Liver (tissue), 9 donors: ENCODE data around the gene PSMD1. TPM values are rescaled to one million over a fixed set of nuclear protein-coding genes. Genes with fewer than 3 reads are reported as not detected.

Experiments used
- DNase-seq: peaks from one replicate; pipeline ENCODE4 v3.0.0-alpha.2; 2017; ENCODE audit warnings: low spot score
- H3K27ac ChIP-seq, 2 donors: one replicate each; pipeline ENCODE4 v1.7.0; 2013; ENCODE audit warnings: inconsistent platforms in 2 of 2, low read length in 2 of 2, control low read depth in 1 of 2, low read depth in 1 of 2, mild to moderate bottlenecking in 1 of 2
- H3K27me3 ChIP-seq, 4 donors: one replicate each; pipeline versions ENCODE4 v1.6.1 to v1.7.0; 2013; ENCODE audit warnings: low read length in 3 of 4, inconsistent platforms in 1 of 4, mild to moderate bottlenecking in 1 of 4, moderate library complexity in 1 of 4; ENCODE audit not compliant: control insufficient read depth in 4 of 4, insufficient read depth in 4 of 4
- H3K36me3 ChIP-seq, 4 donors: one replicate each; pipeline versions ENCODE4 v1.6.1 to v1.7.0; 2013; ENCODE audit warnings: low read length in 3 of 4, mild to moderate bottlenecking in 3 of 4, low read depth in 1 of 4, moderate library complexity in 1 of 4; ENCODE audit not compliant: control insufficient read depth in 4 of 4, insufficient read depth in 3 of 4
- H3K4me1 ChIP-seq, 4 donors: one replicate each; pipeline versions ENCODE4 v1.6.1 to v1.7.0; 2013; ENCODE audit warnings: low read length in 3 of 4, mild to moderate bottlenecking in 3 of 4, moderate library complexity in 1 of 4; ENCODE audit not compliant: control insufficient read depth in 4 of 4, insufficient read depth in 4 of 4
- H3K4me3 ChIP-seq, 3 donors: one replicate each; pipeline versions ENCODE4 v1.6.1 to v1.7.0; 2013; ENCODE audit warnings: low read length in 3 of 3, control low read depth in 1 of 3, low read depth in 1 of 3, mild to moderate bottlenecking in 1 of 3
- H3K9ac ChIP-seq, 2 donors: one replicate each; pipeline ENCODE4 v1.7.0; 2013; ENCODE audit warnings: low read length in 2 of 2, mild to moderate bottlenecking in 2 of 2, moderate library complexity in 2 of 2, control low read depth in 1 of 2, low read depth in 1 of 2
- H3K9me3 ChIP-seq, 4 donors: one replicate each; pipeline versions ENCODE4 v1.6.1 to v1.7.0; 2013; ENCODE audit warnings: low read length in 3 of 4; ENCODE audit not compliant: control insufficient read depth in 4 of 4
- FOXA1 ChIP-seq: IDR thresholded peaks from 2 replicates; pipeline ENCODE4 v1.6.1; 2016; ENCODE audit warnings: antibody characterized with exemption
- FOXA2 ChIP-seq: IDR thresholded peaks from 2 replicates; pipeline ENCODE4 v1.6.1; 2016; ENCODE audit warnings: antibody characterized with exemption
- GABPA ChIP-seq, 2 donors: IDR thresholded peaks in 1 of 2; conservative IDR thresholded peaks in 1 of 2; 2 replicates each; pipeline ENCODE4 v1.6.1; 2016; ENCODE audit warnings: antibody characterized with exemption in 2 of 2, mild to moderate bottlenecking in 1 of 2, moderate library complexity in 1 of 2
- HNF4G ChIP-seq: IDR thresholded peaks from 2 replicates; pipeline ENCODE4 v1.6.1; 2016; ENCODE audit warnings: antibody characterized with exemption
- NR2F2 ChIP-seq: IDR thresholded peaks from 2 replicates; pipeline ENCODE4 v1.6.1; 2016; ENCODE audit warnings: antibody characterized with exemption
- RAD21 ChIP-seq, 2 donors: IDR thresholded peaks; 2 replicates each; pipeline ENCODE4 v1.6.1; 2016; ENCODE audit warnings: antibody characterized with exemption in 2 of 2, mild to moderate bottlenecking in 2 of 2
- SP1 ChIP-seq: IDR thresholded peaks from 2 replicates; pipeline ENCODE4 v1.6.1; 2018; ENCODE audit warnings: antibody characterized with exemption, mild to moderate bottlenecking
- YY1 ChIP-seq: IDR thresholded peaks from 2 replicates; pipeline ENCODE4 v1.6.1; 2016; ENCODE audit warnings: antibody characterized with exemption, mild to moderate bottlenecking
- ZBTB33 ChIP-seq: IDR thresholded peaks from 2 replicates; pipeline ENCODE4 v1.6.1; 2016; ENCODE audit warnings: antibody characterized with exemption
- WGBS: extraction: QIAGEN DNeasy Blood & Tissue Kit; methylation state at CpG from one replicate; pipeline ENCODE4 v1.1.7; 2013; 5-methylcytosine and 5-hydroxymethylcytosine counted together
- polyA plus RNA-seq, 2 donors: library from polyadenylated mRNA; stranded (reverse) in 1 of 2; unstranded in 1 of 2; fragments of 200-250 nt in 1 of 2; fragments of >200 nt in 1 of 2; fragmentation: Nextera tagmentation in 1 of 2; extraction: Ambion mirVana in 1 of 2; gene quantifications; one replicate each; pipeline versions ENCODE4 v1.2.1 to v1.2.3, GENCODE V29; 2013 to 2015
- total RNA-seq, 2 donors: library from RNA; depleted of rRNA; stranded (reverse); fragments of >200 nt; gene quantifications; one replicate each; pipeline ENCODE4 v1.2.3, GENCODE V29; 2014
- TF ChIP-seq, protein P1 (sequence below): fragments of 150-350 bp; IDR thresholded peaks from 2 replicates; pipeline ENCODE4 v1.5.1; 2017; ENCODE audit warnings: improper control_type of control experiment, low read depth, low read length; ENCODE audit not compliant: missing input control
- TF ChIP-seq, protein P2 (sequence below): IDR thresholded peaks from 2 replicates; pipeline ENCODE4 v1.6.1; 2016; ENCODE audit warnings: antibody characterized with exemption, mild to moderate bottlenecking
- donor health status: healthy.
- donor health status: healthy.
- donor health status: healthy.
- donor health status: healthy.
- donor health status: healthy.

PSMD1 gene
- total and polyA plus RNA-seq, 4 donors = 31.7 to 83.3 (median 68.1) TPM

DNA sequence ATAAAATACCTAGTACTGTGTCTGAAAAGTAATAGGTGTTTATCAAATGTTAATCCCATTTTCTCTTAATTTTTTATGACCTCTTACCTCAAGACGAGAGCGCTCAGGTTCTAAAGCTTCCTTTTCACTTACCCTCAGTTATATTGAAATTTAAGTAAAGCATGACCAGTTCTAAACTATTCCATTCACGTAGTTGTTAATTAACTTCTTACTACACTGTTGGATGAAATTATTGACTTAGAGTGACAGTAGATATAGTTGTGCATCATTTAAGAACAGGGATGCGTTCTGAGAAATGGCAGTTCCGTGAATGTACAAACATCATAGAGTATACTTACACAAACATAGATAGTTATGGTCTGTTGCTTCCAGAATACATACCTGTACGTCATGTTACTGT lies 88.2 kb downstream of the PSMD1 start:
- H3K36me3 ChIP-seq = peaks cover 6 to 19% (median 13%) of the 10 kb centered on the region in 4 donors
- no peak overlapping the region for H3K4me3 ChIP-seq
- no peaks in the 10 kb centered on the region for H3K4me1 ChIP-seq
- no peak for TF ChIP-seq GABPA (IDR thresholded peaks at IDR 0.05 in 1 of 2, conservative IDR thresholded peaks at IDR 0.05 in 1 of 2)
- TF ChIP-seq, protein P1, sequence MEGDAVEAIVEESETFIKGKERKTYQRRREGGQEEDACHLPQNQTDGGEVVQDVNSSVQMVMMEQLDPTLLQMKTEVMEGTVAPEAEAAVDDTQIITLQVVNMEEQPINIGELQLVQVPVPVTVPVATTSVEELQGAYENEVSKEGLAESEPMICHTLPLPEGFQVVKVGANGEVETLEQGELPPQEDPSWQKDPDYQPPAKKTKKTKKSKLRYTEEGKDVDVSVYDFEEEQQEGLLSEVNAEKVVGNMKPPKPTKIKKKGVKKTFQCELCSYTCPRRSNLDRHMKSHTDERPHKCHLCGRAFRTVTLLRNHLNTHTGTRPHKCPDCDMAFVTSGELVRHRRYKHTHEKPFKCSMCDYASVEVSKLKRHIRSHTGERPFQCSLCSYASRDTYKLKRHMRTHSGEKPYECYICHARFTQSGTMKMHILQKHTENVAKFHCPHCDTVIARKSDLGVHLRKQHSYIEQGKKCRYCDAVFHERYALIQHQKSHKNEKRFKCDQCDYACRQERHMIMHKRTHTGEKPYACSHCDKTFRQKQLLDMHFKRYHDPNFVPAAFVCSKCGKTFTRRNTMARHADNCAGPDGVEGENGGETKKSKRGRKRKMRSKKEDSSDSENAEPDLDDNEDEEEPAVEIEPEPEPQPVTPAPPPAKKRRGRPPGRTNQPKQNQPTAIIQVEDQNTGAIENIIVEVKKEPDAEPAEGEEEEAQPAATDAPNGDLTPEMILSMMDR = no peak
- TF ChIP-seq NR2F2 = no peak
- TF ChIP-seq SP1 = no peak
- TF ChIP-seq HNF4G = no peak
- TF ChIP-seq ZBTB33 = no peak
- TF ChIP-seq, protein P2, sequence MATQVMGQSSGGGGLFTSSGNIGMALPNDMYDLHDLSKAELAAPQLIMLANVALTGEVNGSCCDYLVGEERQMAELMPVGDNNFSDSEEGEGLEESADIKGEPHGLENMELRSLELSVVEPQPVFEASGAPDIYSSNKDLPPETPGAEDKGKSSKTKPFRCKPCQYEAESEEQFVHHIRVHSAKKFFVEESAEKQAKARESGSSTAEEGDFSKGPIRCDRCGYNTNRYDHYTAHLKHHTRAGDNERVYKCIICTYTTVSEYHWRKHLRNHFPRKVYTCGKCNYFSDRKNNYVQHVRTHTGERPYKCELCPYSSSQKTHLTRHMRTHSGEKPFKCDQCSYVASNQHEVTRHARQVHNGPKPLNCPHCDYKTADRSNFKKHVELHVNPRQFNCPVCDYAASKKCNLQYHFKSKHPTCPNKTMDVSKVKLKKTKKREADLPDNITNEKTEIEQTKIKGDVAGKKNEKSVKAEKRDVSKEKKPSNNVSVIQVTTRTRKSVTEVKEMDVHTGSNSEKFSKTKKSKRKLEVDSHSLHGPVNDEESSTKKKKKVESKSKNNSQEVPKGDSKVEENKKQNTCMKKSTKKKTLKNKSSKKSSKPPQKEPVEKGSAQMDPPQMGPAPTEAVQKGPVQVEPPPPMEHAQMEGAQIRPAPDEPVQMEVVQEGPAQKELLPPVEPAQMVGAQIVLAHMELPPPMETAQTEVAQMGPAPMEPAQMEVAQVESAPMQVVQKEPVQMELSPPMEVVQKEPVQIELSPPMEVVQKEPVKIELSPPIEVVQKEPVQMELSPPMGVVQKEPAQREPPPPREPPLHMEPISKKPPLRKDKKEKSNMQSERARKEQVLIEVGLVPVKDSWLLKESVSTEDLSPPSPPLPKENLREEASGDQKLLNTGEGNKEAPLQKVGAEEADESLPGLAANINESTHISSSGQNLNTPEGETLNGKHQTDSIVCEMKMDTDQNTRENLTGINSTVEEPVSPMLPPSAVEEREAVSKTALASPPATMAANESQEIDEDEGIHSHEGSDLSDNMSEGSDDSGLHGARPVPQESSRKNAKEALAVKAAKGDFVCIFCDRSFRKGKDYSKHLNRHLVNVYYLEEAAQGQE = no peak
- no peak for TF ChIP-seq YY1
- no peak for TF ChIP-seq RAD21 (IDR thresholded peaks at IDR 0.05)
- no peak for TF ChIP-seq FOXA2
- TF ChIP-seq FOXA1 = no peak
- no peaks in the 10 kb centered on the region for H3K27me3 ChIP-seq
- no peak overlapping the region for H3K27ac ChIP-seq
- no peak for DNase-seq
- no peak overlapping the region for H3K9ac ChIP-seq
- 98% methylated on average over 6 of the region's 6 CpGs for WGBS
- H3K9me3 ChIP-seq = no peaks in the 10 kb centered on the region

GRCh38 chr2:231146665-231147064 lies 90.0 kb downstream of the PSMD1 start:
- no peak overlapping the region for H3K4me3 ChIP-seq
- H3K9ac ChIP-seq = no peak overlapping the region
- H3K4me1 ChIP-seq = no peaks in the 10 kb centered on the region
- peaks cover 7 to 21% (median 13%) of the 10 kb centered on the region in 4 donors for H3K36me3 ChIP-seq
- no peak for DNase-seq
- TF ChIP-seq SP1 (no peak), NR2F2 (no peak), RAD21 (IDR thresholded peaks at IDR 0.05) (no peak)
- H3K27ac ChIP-seq = no peak overlapping the region
- no peaks in the 10 kb centered on the region for H3K9me3 ChIP-seq
- H3K27me3 ChIP-seq = no peaks in the 10 kb centered on the region
- WGBS = 90% methylated on average over 2 of the region's 2 CpGs
